ENCODE results near the gene PLXNA4.
"Not testable (repeated sequence)": the region's sequence is repeated elsewhere in the genome, so short reads cannot be mapped to it uniquely, and the experiment has no call there.

Gene PLXNA4

GRCh38 chr7:132178402-132179079 is 397.7 kb downstream of the PLXNA4 start:
- not testable (repeated sequence) for DNase-seq (ENCODE audit: low read depth in 2 of 2)

DNA sequence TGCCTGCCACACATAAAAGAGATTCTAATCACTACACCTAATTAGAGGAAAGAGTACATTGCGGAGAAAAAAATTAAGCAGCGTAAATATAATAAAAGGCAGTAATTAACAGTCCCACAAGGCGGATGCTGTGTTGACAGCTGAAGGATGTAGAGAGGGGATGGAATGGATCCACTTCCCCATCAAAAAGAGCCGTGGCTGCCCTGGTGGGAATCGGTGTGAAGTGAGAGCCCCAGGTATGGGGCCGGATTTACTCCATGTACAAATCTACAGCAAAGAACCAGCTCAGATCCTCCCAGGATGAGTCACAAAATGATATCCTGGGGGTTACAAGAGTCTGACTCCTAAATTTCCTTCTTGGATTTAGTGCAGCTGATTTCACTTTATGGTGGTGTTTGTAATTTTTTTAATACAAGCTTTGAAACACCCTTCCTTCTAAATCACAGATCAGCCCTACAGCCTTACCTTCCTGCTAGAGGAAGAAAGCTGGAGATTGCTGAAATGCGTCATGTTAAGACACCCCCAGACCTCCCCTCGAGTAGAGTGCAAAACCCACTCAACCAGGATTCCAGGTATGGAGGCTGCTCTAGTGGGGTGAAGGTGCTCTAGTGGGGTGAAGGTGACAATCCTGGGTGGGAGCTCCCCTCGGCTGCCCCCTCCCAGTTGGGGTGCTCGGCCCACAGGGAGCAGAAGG is 398.4 kb downstream of the PLXNA4 start:
- no peak for DNase-seq (ENCODE audit: low read depth in 2 of 2)

- DNase-seq (ENCODE audit: low read depth in 2 of 2), result no peak
Measured at GRCh38 chr7:132176719-132177118, 399.6 kb downstream of the PLXNA4 start.

DNA sequence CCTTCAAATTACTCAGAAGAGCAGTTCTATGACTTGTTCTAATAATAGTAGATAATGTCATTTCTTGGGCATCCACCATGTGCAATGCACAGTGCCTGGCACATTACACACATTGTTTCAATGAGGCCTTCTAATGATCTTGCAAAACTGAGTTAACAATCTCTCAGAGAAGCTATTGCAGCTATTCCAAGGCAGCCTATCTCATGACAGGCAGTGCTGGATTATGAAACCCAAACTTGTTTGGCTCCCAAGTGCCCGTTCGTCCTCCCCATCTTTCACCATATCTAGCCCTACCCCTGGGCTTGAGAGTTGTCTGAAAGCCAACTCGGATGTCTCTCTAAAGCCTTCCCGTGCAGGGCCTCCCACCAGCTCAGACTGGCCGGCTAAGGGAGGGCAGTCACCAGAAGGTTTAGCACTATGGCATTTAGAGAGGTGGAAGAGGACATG is 405.1 kb downstream of the PLXNA4 start:
- DNase-seq (ENCODE audit: low read depth in 2 of 2), result no peak

DNA sequence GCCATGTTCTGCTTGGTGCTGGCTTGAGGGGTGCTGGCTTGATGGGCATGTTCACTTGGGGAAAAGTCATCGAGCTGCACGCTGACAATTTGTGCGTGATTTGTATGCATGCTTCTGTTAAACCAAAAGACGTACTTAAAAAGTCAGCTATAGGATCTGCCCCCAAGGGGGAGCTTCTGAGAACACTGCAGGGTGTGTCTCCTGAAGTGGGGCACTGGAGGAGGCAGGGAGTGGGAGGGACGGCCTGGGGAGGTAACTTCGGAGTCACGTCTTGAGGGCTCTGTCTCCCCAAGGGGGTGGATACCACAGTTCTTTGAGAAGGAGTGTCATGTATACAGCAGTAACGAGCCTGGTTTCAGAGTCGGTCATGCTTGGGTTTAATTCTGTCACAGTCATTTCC is 406.5 kb downstream of the PLXNA4 start:
- DNase-seq (ENCODE audit: low read depth in 2 of 2), result no peak

DNA sequence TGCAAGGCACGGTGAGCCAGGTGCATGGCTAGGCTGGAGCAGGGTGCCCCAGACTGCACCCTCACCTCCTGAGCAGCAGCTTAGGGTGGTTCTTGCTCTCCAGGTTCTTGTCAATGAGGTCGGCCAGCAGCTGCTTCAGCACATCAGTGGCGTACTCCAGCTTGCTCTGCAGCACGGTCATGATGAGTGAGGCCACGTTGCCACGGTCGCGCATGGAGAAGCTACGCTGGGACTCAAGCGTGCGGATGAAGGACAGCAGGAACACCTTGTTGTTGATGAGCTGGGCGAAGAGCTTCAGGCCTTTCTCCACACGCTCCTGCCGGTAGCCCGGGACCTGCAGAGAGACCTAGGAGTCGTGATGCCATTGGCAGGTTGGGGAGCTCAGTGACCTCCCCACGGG is 408.0 kb downstream of the PLXNA4 start:
- no peak for DNase-seq (ENCODE audit: low read depth in 2 of 2)

GRCh38 chr7:132165695-132166094 is 410.6 kb downstream of the PLXNA4 start:
- DNase-seq (ENCODE audit: low read depth in 2 of 2), result not testable (repeated sequence)

- no peak for DNase-seq (ENCODE audit: low read depth in 2 of 2)
Measured at GRCh38 chr7:132164558-132165125, 411.6 kb downstream of the PLXNA4 start.

GRCh38 chr7:132162556-132163144 is 413.6 kb downstream of the PLXNA4 start:
- no peak for DNase-seq (ENCODE audit: low read depth in 2 of 2)

DNA sequence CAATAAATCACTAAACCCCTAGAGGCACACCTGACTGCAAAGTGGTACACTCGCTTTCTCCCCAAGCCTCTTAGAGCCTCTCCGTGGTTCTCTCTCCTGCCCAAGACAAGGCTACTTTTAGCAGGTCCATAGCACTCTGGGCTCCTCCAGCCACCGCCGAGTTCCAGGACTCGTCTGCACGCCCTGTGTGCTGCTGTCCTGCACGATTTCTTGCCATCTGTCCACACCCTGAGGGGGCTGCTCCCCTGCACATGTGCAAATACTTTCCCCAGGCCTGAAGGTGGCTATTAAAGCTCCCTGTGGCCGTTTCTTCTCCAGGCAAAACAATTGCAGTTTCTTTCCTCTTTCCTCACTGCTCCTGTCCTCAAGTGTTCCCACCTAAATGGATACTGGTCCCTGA is 414.3 kb downstream of the PLXNA4 start:
- DNase-seq (ENCODE audit: low read depth in 2 of 2), result no peak

- no peak for DNase-seq (ENCODE audit: low read depth in 2 of 2)
Measured at GRCh38 chr7:132161533-132161915, 414.7 kb downstream of the PLXNA4 start.

DNA sequence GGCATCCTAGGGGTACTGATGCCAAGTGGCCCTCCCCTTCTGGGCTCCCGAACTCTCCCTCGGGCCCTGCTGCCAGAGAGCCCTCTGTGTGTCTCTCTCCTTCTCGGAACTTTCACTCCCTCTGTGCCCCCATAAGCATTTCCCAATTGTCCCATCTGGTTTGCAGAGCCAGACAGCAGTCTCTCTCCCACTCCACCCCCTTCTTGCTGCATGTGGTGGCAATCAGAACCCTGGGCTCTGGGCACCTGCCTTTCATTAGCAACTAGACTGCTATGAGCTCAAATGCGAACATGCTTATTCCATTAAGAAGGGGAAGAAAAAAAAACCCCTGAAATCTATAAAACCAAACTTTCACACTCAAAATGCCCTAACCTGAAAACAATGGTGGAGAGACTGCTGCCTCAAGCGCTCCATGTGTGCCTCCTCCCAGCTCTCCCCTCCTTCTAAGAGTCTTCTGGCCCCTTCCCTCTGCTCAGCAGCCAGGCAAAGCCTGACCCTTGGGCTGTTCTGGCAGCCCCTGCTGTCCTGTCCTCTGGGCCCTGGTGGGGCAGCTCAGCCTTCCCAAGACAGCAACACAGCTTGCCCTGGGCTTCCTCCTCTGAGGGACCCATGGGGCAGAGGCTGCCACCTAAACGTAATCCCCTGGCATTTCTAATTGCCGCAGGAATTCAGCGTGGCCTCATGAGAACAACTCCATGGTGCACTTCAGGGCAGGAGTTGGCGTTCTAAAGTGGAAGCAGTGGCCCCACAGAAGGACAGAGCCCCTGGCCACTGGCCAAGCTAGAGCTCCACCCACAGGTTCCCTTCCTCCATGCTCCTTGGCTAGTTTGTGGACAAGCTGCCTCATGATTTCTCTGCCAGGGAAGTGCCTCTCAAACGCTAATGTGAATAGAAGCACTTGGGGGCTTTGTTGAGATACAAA is 415.4 kb downstream of the PLXNA4 start:
- no peak for DNase-seq (ENCODE audit: low read depth in 2 of 2)

- DNase-seq (ENCODE audit: low read depth in 2 of 2), result no peak
Measured at GRCh38 chr7:132158841-132159240, 417.4 kb downstream of the PLXNA4 start.

DNA sequence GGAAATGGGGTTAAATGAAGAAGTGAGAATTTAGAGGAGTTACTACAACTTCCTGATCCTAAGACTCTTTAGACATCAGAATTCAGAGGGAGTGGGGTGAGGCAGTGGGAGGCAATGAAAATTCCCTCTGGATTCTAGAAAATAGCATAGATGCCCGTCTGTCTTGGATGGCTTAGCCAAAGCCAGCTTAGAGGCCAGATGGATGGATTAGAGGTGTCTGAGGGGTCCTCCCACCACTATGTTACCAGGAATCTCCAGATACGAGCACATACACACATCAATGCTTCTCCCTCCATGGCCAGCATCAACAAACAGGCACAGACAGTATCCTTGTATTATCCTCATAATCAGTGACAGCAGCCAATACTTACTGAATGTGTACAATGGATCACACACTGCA is 418.1 kb downstream of the PLXNA4 start:
- no peak for DNase-seq (ENCODE audit: low read depth in 2 of 2)

DNA sequence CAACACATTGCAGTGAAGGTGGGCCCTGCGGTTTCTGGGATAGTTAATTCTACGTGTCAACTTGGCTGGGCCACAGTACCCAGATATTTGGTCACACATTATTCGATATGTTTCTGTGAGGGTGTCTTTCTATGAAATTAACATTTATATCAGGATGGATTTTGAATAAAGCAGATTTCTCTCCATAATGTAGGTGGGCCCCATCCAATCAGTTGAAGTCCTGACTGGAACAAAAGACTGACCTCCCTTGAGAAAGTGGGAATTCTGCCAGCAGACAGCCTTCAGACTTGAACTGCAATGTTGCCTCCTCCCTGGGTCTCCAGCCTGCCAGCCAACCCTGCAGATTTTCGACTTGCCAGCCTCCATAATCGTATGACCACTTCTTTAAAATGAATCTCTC is 420.6 kb downstream of the PLXNA4 start:
- no peak for DNase-seq (ENCODE audit: low read depth in 2 of 2)

GRCh38 chr7:132154695-132155471 is 421.4 kb downstream of the PLXNA4 start:
- no peak for DNase-seq (ENCODE audit: low read depth in 2 of 2)

DNA sequence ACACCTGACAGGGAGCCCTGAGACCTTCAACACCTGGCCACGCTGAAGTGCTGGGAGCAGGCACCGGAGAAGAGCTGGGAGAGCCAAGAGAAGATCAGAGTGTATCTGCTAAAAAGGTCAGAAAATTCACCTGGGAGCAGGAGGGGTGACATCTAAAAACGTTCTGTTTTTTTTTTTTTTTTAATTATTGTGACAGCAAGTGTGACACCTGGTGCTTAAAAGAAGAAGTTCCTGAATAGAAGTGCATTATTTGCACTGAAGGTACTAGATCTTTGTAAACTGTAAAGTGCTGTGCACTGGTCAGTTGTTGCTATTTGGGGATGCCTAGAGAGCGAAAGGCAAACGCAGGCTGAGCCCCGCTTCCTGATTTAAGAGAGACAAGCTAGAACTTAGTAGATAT is 422.0 kb downstream of the PLXNA4 start:
- no peak for DNase-seq (ENCODE audit: low read depth in 2 of 2)

- no peak for DNase-seq (ENCODE audit: low read depth in 2 of 2)
Measured at GRCh38 chr7:132152131-132152889, 424.0 kb downstream of the PLXNA4 start.

GRCh38 chr7:132150711-132151110 is 425.6 kb downstream of the PLXNA4 start:
- no peak for DNase-seq (ENCODE audit: low read depth in 2 of 2)
